GM10266 (cell line): ENCODE results near the gene PTPN23.

Experiments
- DNase-seq: peaks from one replicate; pipeline ENCODE4 v3.0.0; 2012; ENCODE audit errors: extremely low spot score
- CTCF ChIP-seq: IDR thresholded peaks from 2 replicates; pipeline ENCODE4 v1.5.1; 2012; ENCODE audit warnings: mild to moderate bottlenecking, low read depth; ENCODE audit not compliant: control insufficient read depth, insufficient read depth; ENCODE audit errors: missing control alignments

Gene PTPN23

GRCh38 chr3:47384425-47384824, 3.6 kb downstream of the PTPN23 start:
- no peak for TF ChIP-seq CTCF
- no peak for DNase-seq

GRCh38 chr3:47385007-47385406, 4.2 kb downstream of the PTPN23 start:
- DNase-seq, result no peak
- no peak for TF ChIP-seq CTCF

GRCh38 chr3:47385796-47386195, 5.0 kb downstream of the PTPN23 start:
- no peak for TF ChIP-seq CTCF
- no peak for DNase-seq

GRCh38 chr3:47392933-47393332, 12.1 kb downstream of the PTPN23 start:
- no peak for DNase-seq
- TF ChIP-seq CTCF, result no peak

GRCh38 chr3:47394140-47394870, 13.5 kb downstream of the PTPN23 start:
- no peak for DNase-seq
- TF ChIP-seq CTCF, result no peak

- DNase-seq, result no peak
Measured at GRCh38 chr3:47394881-47395280, 14.1 kb downstream of the PTPN23 start.

More at GRCh38 chr3:47394881-47395280, 14.1 kb downstream of the PTPN23 start:
- TF ChIP-seq CTCF, result no peak
